GM10266 (cell line): ENCODE measurements around the gene ACAP3.
"Not testable (repeated sequence)": the region's sequence is repeated elsewhere in the genome, so short reads cannot be mapped to it uniquely, and the experiment has no call there.

ENCODE experiments used
- DNase-seq: peaks from one replicate; pipeline ENCODE4 v3.0.0; 2012; ENCODE audit errors: extremely low spot score
- CTCF ChIP-seq: IDR thresholded peaks from 2 replicates; pipeline ENCODE4 v1.5.1; 2012; ENCODE audit warnings: mild to moderate bottlenecking, low read depth; ENCODE audit not compliant: control insufficient read depth, insufficient read depth; ENCODE audit errors: missing control alignments

ACAP3 gene

DNA sequence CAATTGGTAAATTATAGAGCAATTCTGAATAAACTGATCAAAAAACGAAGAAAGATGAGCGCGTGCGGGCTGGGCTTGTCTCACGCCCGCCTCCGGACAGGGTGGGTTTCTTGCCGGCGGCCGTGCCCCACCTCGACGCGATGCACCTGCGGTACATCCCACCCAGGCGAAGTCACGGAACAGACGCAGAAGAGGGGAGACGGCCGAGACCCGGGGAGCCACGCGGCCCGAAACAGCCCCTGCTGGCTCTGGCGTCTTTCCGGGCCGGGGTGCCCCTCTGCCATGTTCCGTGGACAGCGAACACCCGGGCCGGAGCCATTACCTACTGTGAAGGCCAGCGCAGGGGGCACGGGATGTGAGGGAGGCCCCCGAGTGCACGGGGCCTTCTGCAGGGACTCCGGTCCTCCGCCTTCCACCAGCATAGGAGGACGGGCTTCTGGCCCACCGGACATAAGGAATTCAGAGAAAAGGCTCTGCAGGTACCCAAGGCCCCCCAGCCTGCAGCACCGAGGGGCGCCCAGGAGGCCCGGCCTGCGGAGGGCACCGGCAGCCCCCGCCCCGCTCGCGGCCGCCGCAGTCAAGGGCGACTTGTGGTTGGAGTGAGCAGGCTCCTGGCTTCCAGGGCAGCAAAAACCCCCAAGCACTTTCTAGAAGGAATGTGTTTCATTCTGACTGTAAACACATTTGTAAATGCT, 53.6 kb downstream of the ACAP3 start:
- no peak for TF ChIP-seq CTCF

DNA sequence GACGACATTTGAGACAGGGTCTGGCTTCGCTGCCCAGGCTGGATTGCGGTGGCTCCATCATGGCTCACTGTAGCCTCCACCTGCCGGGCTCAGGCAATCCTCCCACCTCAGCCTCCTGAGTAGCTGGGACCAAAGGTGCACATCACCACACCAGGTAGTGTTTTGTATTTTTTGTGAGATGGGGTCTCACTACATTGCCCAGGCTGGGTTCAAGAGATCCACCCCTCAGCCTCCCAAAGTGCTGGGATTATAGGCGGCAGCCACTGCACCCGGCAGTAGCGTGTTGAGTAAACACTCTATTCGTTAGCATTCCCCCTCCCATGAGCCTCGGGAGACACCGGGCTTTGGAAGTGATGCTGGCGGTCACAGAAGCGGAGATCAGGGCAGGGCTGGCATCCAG, 54.4 kb downstream of the ACAP3 start:
- TF ChIP-seq CTCF, result no peak
- no peak for DNase-seq

More for the DNA sequence above, 53.6 kb downstream of the ACAP3 start:
- no peak for DNase-seq

- no peak for TF ChIP-seq CTCF
- peak; percentile 90 for DNase-seq
These were observed 56.9 kb downstream of the ACAP3 start for GRCh38 chr1:1250786-1251284.

- DNase-seq, result not testable (repeated sequence)
These were observed 59.5 kb downstream of the ACAP3 start for GRCh38 chr1:1248009-1248913.

- TF ChIP-seq CTCF, result no peak
- no peak for DNase-seq
These were observed 60.3 kb downstream of the ACAP3 start for GRCh38 chr1:1247341-1247913.

DNA sequence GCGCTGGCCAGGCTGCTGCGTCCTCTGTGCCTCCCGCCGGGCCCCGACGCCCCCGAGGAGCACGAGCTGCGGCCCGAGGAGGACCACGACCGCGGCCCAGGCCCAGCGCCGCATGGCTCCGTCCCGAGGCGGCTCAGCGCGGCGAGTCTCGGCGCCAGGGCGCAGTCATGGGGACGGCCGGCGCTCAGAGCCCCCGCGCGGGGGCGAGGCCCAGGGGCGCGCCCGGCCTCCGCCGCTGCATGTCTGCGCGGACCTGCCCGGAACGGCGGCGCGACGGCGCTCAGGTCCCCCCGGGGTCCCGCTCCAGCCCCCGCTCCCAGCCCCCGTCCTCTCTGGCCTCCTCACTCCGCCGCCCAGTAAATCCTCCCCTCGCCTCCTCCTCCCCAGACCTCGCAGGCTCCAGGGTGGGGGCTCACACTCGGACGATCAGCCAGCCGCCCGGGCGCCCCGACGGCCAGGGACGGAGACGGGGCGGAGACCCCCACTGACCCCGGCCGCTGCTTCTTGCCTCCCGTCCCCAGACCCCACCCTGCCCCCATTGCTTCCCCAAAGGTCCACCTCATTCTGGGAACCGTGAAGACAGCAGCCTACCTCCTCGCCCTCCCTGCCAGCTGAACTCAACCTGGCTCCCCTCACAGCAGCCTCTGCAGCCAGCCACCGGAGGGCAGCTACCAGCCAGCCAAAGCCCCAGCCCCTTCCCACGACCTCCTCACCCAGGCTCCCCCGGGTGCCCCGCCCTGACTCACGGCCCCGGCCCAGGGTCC, 61.0 kb downstream of the ACAP3 start, which contains the start of gene C1QTNF12:
Gene C1QTNF12 (minus strand): TSS at position 146 of the 764 bp plus-strand sequence. CDS start 32 bp downstream, at position 114.
- no peak for TF ChIP-seq CTCF
- DNase-seq, result no peak
